Endothelial cell of umbilical vein (primary cell): Measurements from ENCODE around the gene KHSRP. TPM values are rescaled to one million over a fixed set of nuclear protein-coding genes. Genes with fewer than 3 reads are reported as not detected.

ENCODE experiments used
- BruUV-seq: library from RNA; stranded (reverse); fragments of 400-500 nt; replicated peaks from 2 replicates; lab custom pipeline; 2021; lab: Mats Ljungman, UMichigan
- CTCF ChIA-PET: fragments of 300-600, 350-600 bp; sonication (Branson Sonifier 250); formaldehyde crosslinking; loops from one replicate; lab custom pipeline; 2021; ENCODE audit warnings: antibody characterized with exemption, inconsistent platforms; lab: Charles Lee
- POLR2A ChIA-PET: fragments of 300-600, 350-600 bp; sonication (Branson Sonifier 250); formaldehyde crosslinking; loops from one replicate; lab custom pipeline; 2021; ENCODE audit warnings: antibody characterized with exemption, inconsistent platforms; lab: Charles Lee
- DNase-seq: peaks from one replicate; pipeline ENCODE4 v3.0.0-alpha.2; 2011; ENCODE audit warnings: low read depth, low spot score
- FAIRE-seq: peaks from 2 replicates; lab custom pipeline; 2011; peaks lifted over from hg19 to GRCh38; lab: Jason Lieb, UNC
- H2AFZ ChIP-seq: 2 replicates; pipeline ENCODE4 v1.6.0; 2012; ENCODE audit warnings: low read depth, low read length, control low read depth, inconsistent platforms
- H3K27ac ChIP-seq: 2 replicates; pipeline ENCODE4 v1.5.1; 2011; ENCODE audit warnings: low read depth, mild to moderate bottlenecking, control low read depth, low read length, moderate library complexity; ENCODE audit not compliant: insufficient read depth
- H3K27me3 ChIP-seq, 2 experiments: 2 replicates each; pipeline versions ENCODE4 v1.6.0 to v1.6.1; 2011; ENCODE audit warnings: low read length in 2 of 2, mixed read lengths in 1 of 2; ENCODE audit not compliant: control insufficient read depth in 2 of 2, insufficient read depth in 2 of 2
- H3K36me3 ChIP-seq, 2 experiments: 2 replicates in 1 of 2; 3 replicates in 1 of 2; pipeline ENCODE4 v1.5.1; 2011; ENCODE audit warnings: low read length in 2 of 2, mild to moderate bottlenecking in 1 of 2, moderate library complexity in 1 of 2; ENCODE audit not compliant: control insufficient read depth in 2 of 2, insufficient read depth in 2 of 2; ENCODE audit errors: extremely low read depth in 1 of 2
- H3K4me1 ChIP-seq: 3 replicates; pipeline ENCODE4 v1.5.1; 2011; ENCODE audit warnings: mild to moderate bottlenecking, low read length; ENCODE audit not compliant: control insufficient read depth, insufficient read depth; ENCODE audit errors: extremely low read depth
- H3K4me2 ChIP-seq: 2 replicates; pipeline ENCODE4 v1.6.1; 2011; ENCODE audit warnings: low read length, control low read depth, mixed read lengths; ENCODE audit not compliant: insufficient read depth
- H3K4me3 ChIP-seq, 3 experiments: fragments of 200-600 bp in 1 of 3; sonication (generic), shearing (Covaris generic) in 1 of 3; replicated peaks in 1 of 3; 2 replicates each; pipeline ENCODE4 v1.5.1; 2011 to 2016; ENCODE audit warnings: control low read depth in 3 of 3, low read length in 3 of 3, mild to moderate bottlenecking in 2 of 3, inconsistent platforms in 1 of 3, low read depth in 1 of 3, moderate library complexity in 1 of 3; ENCODE audit not compliant: insufficient read depth in 1 of 3
- H3K79me2 ChIP-seq: 2 replicates; pipeline ENCODE4 v1.6.0; 2012; ENCODE audit warnings: low read length, inconsistent platforms; ENCODE audit not compliant: control insufficient read depth, insufficient read depth
- H3K9ac ChIP-seq: replicated peaks from 2 replicates; pipeline ENCODE3; 2011; ENCODE audit warnings: low read length, control low read depth; ENCODE audit not compliant: insufficient read depth; ENCODE audit errors: extremely low read depth
- H3K9me1 ChIP-seq: replicated peaks from 3 replicates; pipeline ENCODE4 v1.6.0; 2011; ENCODE audit warnings: mild to moderate bottlenecking, low read length; ENCODE audit not compliant: control insufficient read depth, insufficient read depth; ENCODE audit errors: extremely low read depth
- H3K9me3 ChIP-seq: replicated peaks from 2 replicates; pipeline ENCODE4 v1.5.1; 2012; ENCODE audit warnings: low read length, inconsistent platforms; ENCODE audit not compliant: control insufficient read depth, insufficient read depth
- H4K20me1 ChIP-seq: replicated peaks from 2 replicates; pipeline ENCODE3; 2011; ENCODE audit warnings: mild to moderate bottlenecking, low read length; ENCODE audit not compliant: control insufficient read depth, insufficient read depth; ENCODE audit errors: extremely low read depth
- EZH2 ChIP-seq: IDR thresholded peaks from 2 replicates; pipeline ENCODE4 v1.6.1; 2012; ENCODE audit warnings: borderline replicate concordance, low read depth, mild to moderate bottlenecking, moderate library complexity, low read length, inconsistent platforms; ENCODE audit not compliant: severe bottlenecking
- JUN ChIP-seq: IDR thresholded peaks from 2 replicates; pipeline ENCODE4 v1.6.1; 2011; ENCODE audit warnings: borderline replicate concordance, low read depth; ENCODE audit not compliant: insufficient read length, insufficient read depth
- MYC ChIP-seq: IDR thresholded peaks from one replicate; pipeline ENCODE4 v1.6.1; 2011; ENCODE audit warnings: mild to moderate bottlenecking, low read depth, low read length
- dilution Hi-C: fragments of 300-500 bp; cut with MboI; formaldehyde crosslinking; loops from one replicate; pipeline ENCODE4 v1.15.0; 2019; ENCODE audit warnings: low sequenced_read_pairs; ENCODE audit not compliant: extremely low pct_ligation_motif_present
- intact Hi-C: fragments of 100-400 bp; cut with micrococcal nuclease; formaldehyde crosslinking; loops from one replicate; pipeline ENCODE4 v1.10.0; 2022
- polyA plus RNA-seq, 4 experiments: library from polyadenylated mRNA; depleted of rRNA in 3 of 4; stranded (reverse) in 3 of 4; unstranded in 1 of 4; fragments of >200 nt; gene quantifications; 2 replicates each; pipeline versions ENCODE4 v1.2.1 to v1.2.3, GENCODE V29; 2011 to 2012; ENCODE audit warnings: missing spikeins in 1 of 4
- total RNA-seq: library from RNA; stranded (reverse); gene quantifications from 2 replicates; pipeline ENCODE4 v1.2.3, GENCODE V29; 2021
- TF ChIP-seq, protein P1 (sequence below), 2 donors: IDR thresholded peaks; 1 replicate in 1 of 2; 2 replicates in 1 of 2; pipeline ENCODE4 v1.5.1; 2011; ENCODE audit warnings: low read length in 2 of 2, mild to moderate bottlenecking in 2 of 2, moderate library complexity in 2 of 2, control low read depth in 1 of 2, inconsistent platforms in 1 of 2, low read depth in 1 of 2; ENCODE audit not compliant: insufficient read depth in 1 of 2; ENCODE audit errors: extremely low read depth in 1 of 2

KHSRP gene
- total and polyA plus RNA-seq, 2 donors (not counting 3 experiments of a cell fraction or from before 2014, with no cell fraction given), result 98.3 to 372 TPM

DNA sequence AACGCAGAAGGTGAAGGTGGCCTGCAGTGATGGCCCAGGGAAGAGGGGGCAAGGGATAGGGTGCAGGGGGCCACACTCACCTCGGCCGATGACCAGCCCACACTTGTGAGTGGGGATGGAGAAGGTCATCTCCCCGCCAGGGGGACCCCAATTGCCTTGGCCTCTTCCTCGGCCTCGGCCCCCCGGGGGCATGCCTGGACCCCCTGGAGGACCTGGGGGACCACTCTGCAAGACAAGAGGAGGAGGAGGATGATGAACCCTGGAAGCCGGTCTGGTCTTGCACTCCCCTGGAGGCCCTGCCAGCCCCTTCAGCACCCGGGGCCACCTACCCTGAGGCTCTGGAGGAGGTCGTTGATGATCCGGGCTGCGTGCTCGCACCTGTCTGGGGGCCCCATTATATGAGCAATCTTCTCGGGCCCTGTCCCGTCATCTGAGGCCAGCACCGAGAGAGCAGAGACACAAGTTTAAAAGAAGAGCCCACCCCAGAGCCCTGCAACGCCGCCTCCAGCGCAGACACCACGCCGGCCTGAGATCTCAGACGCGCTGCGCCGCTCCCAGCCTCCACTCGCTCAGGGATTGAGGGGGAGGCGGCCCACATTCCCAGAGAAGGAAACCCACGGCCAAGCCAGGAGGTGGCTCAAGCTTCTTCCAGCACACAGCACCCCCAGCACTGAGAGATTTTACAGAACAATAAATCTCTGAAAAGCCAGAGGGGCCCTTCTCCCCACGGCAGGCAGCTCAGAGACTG, 7.8 kb downstream of the KHSRP start:
- TF ChIP-seq JUN (no peak), EZH2 (no peak), MYC (no peak)
- TF ChIP-seq, protein P1, sequence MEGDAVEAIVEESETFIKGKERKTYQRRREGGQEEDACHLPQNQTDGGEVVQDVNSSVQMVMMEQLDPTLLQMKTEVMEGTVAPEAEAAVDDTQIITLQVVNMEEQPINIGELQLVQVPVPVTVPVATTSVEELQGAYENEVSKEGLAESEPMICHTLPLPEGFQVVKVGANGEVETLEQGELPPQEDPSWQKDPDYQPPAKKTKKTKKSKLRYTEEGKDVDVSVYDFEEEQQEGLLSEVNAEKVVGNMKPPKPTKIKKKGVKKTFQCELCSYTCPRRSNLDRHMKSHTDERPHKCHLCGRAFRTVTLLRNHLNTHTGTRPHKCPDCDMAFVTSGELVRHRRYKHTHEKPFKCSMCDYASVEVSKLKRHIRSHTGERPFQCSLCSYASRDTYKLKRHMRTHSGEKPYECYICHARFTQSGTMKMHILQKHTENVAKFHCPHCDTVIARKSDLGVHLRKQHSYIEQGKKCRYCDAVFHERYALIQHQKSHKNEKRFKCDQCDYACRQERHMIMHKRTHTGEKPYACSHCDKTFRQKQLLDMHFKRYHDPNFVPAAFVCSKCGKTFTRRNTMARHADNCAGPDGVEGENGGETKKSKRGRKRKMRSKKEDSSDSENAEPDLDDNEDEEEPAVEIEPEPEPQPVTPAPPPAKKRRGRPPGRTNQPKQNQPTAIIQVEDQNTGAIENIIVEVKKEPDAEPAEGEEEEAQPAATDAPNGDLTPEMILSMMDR (IDR thresholded peaks at IDR 0.05; ENCODE audit: extremely low read depth in 1 of 2, insufficient read depth in 1 of 2, low read depth in 1 of 2, low read length in 2 of 2), result no peak
- FAIRE-seq, result no peak
- dilution Hi-C loops, result no loop called here
- DNase-seq, result no peak
- Histone ChIP-seq H4K20me1 (no peaks in the 10 kb centered on the region), H3K4me1 (no peaks in the 10 kb centered on the region), H3K27me3 (no peaks in the 10 kb centered on the region), H3K4me2 (no peak overlapping the region), H3K9me1 (no peaks in the 10 kb centered on the region), H3K27ac (no peak overlapping the region), H2AFZ (no peak overlapping the region), H3K9ac (no peak overlapping the region), H3K4me3 (no peak overlapping the region), H3K9me3 (no peaks in the 10 kb centered on the region), H3K79me2 (peaks cover 33% of the 10 kb centered on the region), H3K36me3 (peaks cover 32 to 68% of the 10 kb centered on the region in 2 experiments)
- intact Hi-C loops, result no loop called here
- ChIA-PET POLR2A (no interaction called here), CTCF (interaction anchor here (0.8 to 2.0 kb wide), 3 partner anchors 14 to 291 kb away, joined by 4 to 8 read pairs (median 6); no protein-coding TSS in a partner anchor)
- BruUV-seq, result no TSS peak
